Measurements from ENCODE around the gene SVEP1. TPM values are rescaled to one million over a fixed set of nuclear protein-coding genes. Genes with fewer than 3 reads are reported as not detected.

Gene SVEP1
- total and polyA plus RNA-seq, 2 donors (not counting 1 experiment from before 2014, with no cell fraction given): not detected

- TF ChIP-seq EZH2 (IDR thresholded peaks at IDR 0.05; ENCODE audit: borderline replicate concordance, insufficient read depth, low read depth, low read length, poor library complexity, severe bottlenecking): no peak
- no peak for TF ChIP-seq CTCF (IDR thresholded peaks at IDR 0.05)
- Histone ChIP-seq H3K79me2 (ENCODE audit: control insufficient read depth, insufficient read depth, low read length) (no peaks in the 10 kb centered on the region), H3K4me1 (ENCODE audit: control insufficient read depth in 2 of 2, insufficient read depth in 2 of 2, low read length in 2 of 2) (peaks cover 0 to 5% of the 10 kb centered on the region in 2 donors), H3K36me3 (replicated peaks in 1 of 2; ENCODE audit: control extremely low read depth in 1 of 2, control insufficient read depth in 1 of 2, extremely low read depth in 1 of 2, insufficient read depth in 2 of 2, low read length in 1 of 2) (no peaks in the 10 kb centered on the region), H3K9ac (ENCODE audit: low read length) (no peak overlapping the region), H3K9me3 (ENCODE audit: control extremely low read depth in 1 of 3, control insufficient read depth in 2 of 3, insufficient read depth in 1 of 3, low read length in 2 of 3) (no peaks in the 10 kb centered on the region), H2AFZ (ENCODE audit: insufficient read depth, low read depth, low read length, poor library complexity, severe bottlenecking) (no peak overlapping the region), H3K4me2 (replicated peaks; ENCODE audit: low read depth, low read length, poor library complexity, severe bottlenecking) (no peak overlapping the region), H3K27ac (ENCODE audit: low read length in 2 of 2) (no peak overlapping the region), H3K27me3 (replicated peaks in 1 of 4; ENCODE audit: control extremely low read depth in 1 of 4, control insufficient read depth in 3 of 4, insufficient read depth in 4 of 4, low read length in 3 of 4) (no peaks in the 10 kb centered on the region), H3K4me3 (ENCODE audit: control extremely low read depth in 1 of 5, extremely low read depth in 1 of 5, insufficient read depth in 1 of 5, low read depth in 2 of 5, low read length in 4 of 5) (no peak overlapping the region), H4K20me1 (ENCODE audit: control insufficient read depth, insufficient read depth, low read length, poor library complexity, severe bottlenecking) (no peaks in the 10 kb centered on the region)
- POLR2A ChIA-PET: no interaction called here
- ATAC-seq (ENCODE audit: low read depth) (no peak), DNase-seq (no peak)
- intact Hi-C loops (cut with micrococcal nuclease): no loop called here
- 100% methylated on average over 1 of the region's 1 CpG for WGBS (ENCODE audit: insufficient coverage)
- Mint-ChIP-seq H3K27me3 (peaks cover 25% of the 10 kb centered on the region), H3K27ac (no peak overlapping the region), H3K4me3 (no peak overlapping the region), H3K4me1 (peaks cover 7% of the 10 kb centered on the region), H3K9me3 (ENCODE audit: insufficient read depth) (no peaks in the 10 kb centered on the region)
- CTCF ChIA-PET: no interaction called here
Observed at GRCh38 chr9:110330484-110331105, 248.9 kb downstream of the SVEP1 start.

- no peak for TF ChIP-seq EZH2 (IDR thresholded peaks at IDR 0.05; ENCODE audit: borderline replicate concordance, insufficient read depth, low read depth, low read length, poor library complexity, severe bottlenecking)
- TF ChIP-seq CTCF (IDR thresholded peaks at IDR 0.05): no peak
- Histone ChIP-seq H3K27me3 (replicated peaks in 1 of 4; ENCODE audit: control extremely low read depth in 1 of 4, control insufficient read depth in 3 of 4, insufficient read depth in 4 of 4, low read length in 3 of 4) (no peaks in the 10 kb centered on the region), H3K4me3 (ENCODE audit: control extremely low read depth in 1 of 5, extremely low read depth in 1 of 5, insufficient read depth in 1 of 5, low read depth in 2 of 5, low read length in 4 of 5) (no peak overlapping the region), H3K36me3 (replicated peaks in 1 of 2; ENCODE audit: control extremely low read depth in 1 of 2, control insufficient read depth in 1 of 2, extremely low read depth in 1 of 2, insufficient read depth in 2 of 2, low read length in 1 of 2) (no peaks in the 10 kb centered on the region), H3K9me3 (ENCODE audit: control extremely low read depth in 1 of 3, control insufficient read depth in 2 of 3, insufficient read depth in 1 of 3, low read length in 2 of 3) (no peaks in the 10 kb centered on the region), H3K4me1 (ENCODE audit: control insufficient read depth in 2 of 2, insufficient read depth in 2 of 2, low read length in 2 of 2) (peaks cover 0 to 5% of the 10 kb centered on the region in 2 donors), H3K9ac (ENCODE audit: low read length) (no peak overlapping the region), H3K27ac (ENCODE audit: low read length in 2 of 2) (no peak overlapping the region), H3K79me2 (ENCODE audit: control insufficient read depth, insufficient read depth, low read length) (no peaks in the 10 kb centered on the region), H4K20me1 (ENCODE audit: control insufficient read depth, insufficient read depth, low read length, poor library complexity, severe bottlenecking) (no peaks in the 10 kb centered on the region), H3K4me2 (replicated peaks; ENCODE audit: low read depth, low read length, poor library complexity, severe bottlenecking) (no peak overlapping the region), H2AFZ (ENCODE audit: insufficient read depth, low read depth, low read length, poor library complexity, severe bottlenecking) (no peak overlapping the region)
- ATAC-seq (ENCODE audit: low read depth) (no peak), DNase-seq (no peak)
- CTCF ChIA-PET: no interaction called here
- H3K4me1 Mint-ChIP-seq: peaks cover 6% of the 10 kb centered on the region
- intact Hi-C loops (cut with micrococcal nuclease): no loop called here
- POLR2A ChIA-PET: no interaction called here
- peaks cover 20% of the 10 kb centered on the region for H3K27me3 Mint-ChIP-seq
- H3K9me3 Mint-ChIP-seq (ENCODE audit: insufficient read depth): no peaks in the 10 kb centered on the region
- no peak overlapping the region for H3K27ac Mint-ChIP-seq
- 58% methylated on average over 2 of the region's 5 CpGs for WGBS (ENCODE audit: insufficient coverage)
- H3K4me3 Mint-ChIP-seq: no peak overlapping the region
Observed at GRCh38 chr9:110329639-110330230, 249.8 kb downstream of the SVEP1 start.

Measured in B cell (primary cell).